Ishikawa (cell line): Measurements from ENCODE around the gene FGD3.

Source experiments
- CEBPB ChIP-seq: IDR thresholded peaks from 2 replicates; pipeline ENCODE4 v1.6.1; 2012
- CREB1 ChIP-seq: IDR thresholded peaks from 2 replicates; pipeline ENCODE4 v1.6.1; 2012; ENCODE audit warnings: low read depth
- EGR1 ChIP-seq: IDR thresholded peaks from 2 replicates; pipeline ENCODE4 v1.6.1; 2012
- EP300 ChIP-seq: IDR thresholded peaks from 2 replicates; pipeline ENCODE4 v1.6.1; 2012; ENCODE audit warnings: borderline replicate concordance
- FOXM1 ChIP-seq: IDR thresholded peaks from 2 replicates; pipeline ENCODE4 v1.6.1; 2012; ENCODE audit warnings: low read depth, borderline replicate concordance
- MAX ChIP-seq: IDR thresholded peaks from 2 replicates; pipeline ENCODE4 v1.6.1; 2012
- NFIC ChIP-seq: IDR thresholded peaks from 2 replicates; pipeline ENCODE4 v1.6.1; 2012
- RAD21 ChIP-seq: IDR thresholded peaks from 2 replicates; pipeline ENCODE4 v1.6.1; 2012; ENCODE audit warnings: low read depth
- REST ChIP-seq: IDR thresholded peaks from 2 replicates; pipeline ENCODE4 v1.6.1; 2012; ENCODE audit warnings: low read depth, mild to moderate bottlenecking
- TAF1 ChIP-seq: IDR thresholded peaks from 2 replicates; pipeline ENCODE4 v1.6.1; 2012; ENCODE audit warnings: low read depth, mild to moderate bottlenecking
- TCF12 ChIP-seq: IDR thresholded peaks from 2 replicates; pipeline ENCODE4 v1.6.1; 2012; ENCODE audit warnings: low read depth
- TEAD4 ChIP-seq: IDR thresholded peaks from 2 replicates; pipeline ENCODE4 v1.6.1; 2012
- YY1 ChIP-seq: IDR thresholded peaks from 2 replicates; pipeline ENCODE4 v1.6.1; 2012; ENCODE audit warnings: low read depth
- ZBTB7A ChIP-seq: IDR thresholded peaks from 2 replicates; pipeline ENCODE4 v1.6.1; 2012; ENCODE audit warnings: low read depth
- TF ChIP-seq, protein P1 (sequence below): IDR thresholded peaks from 2 replicates; pipeline ENCODE4 v1.6.1; 2012

The FGD3 gene

GRCh38 chr9:92942688-92943616, 4.4 kb upstream of the FGD3 start:
- TF ChIP-seq ZBTB7A, result no peak
- TF ChIP-seq, protein P1, sequence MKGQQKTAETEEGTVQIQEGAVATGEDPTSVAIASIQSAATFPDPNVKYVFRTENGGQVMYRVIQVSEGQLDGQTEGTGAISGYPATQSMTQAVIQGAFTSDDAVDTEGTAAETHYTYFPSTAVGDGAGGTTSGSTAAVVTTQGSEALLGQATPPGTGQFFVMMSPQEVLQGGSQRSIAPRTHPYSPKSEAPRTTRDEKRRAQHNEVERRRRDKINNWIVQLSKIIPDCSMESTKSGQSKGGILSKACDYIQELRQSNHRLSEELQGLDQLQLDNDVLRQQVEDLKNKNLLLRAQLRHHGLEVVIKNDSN, result 0 out of 2 replicates have a peak, but pooled peaks have one; percentile 22
- 0 out of 2 replicates have a peak, but pooled peaks have one; percentile 14 for TF ChIP-seq MAX

DNA sequence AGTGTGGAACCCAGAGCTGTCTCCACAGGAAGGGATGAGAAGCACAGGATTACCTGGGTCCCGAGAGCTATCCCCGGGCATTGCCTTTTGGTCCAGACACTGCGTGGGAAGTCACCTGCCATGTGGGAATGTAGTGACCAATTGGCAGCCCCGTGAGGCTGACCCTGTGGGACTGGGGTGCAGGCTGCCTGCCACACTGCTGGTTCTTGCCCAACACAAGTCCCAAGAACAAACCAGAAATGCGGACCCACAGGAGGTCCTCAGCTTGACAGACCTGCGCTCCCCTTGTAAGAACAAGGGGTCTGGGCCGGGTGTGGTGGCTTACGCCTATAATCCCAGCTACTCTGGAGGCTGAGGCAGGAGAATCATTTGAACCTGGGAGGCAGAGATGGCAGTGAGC, 2.4 kb upstream of the FGD3 start:
- TF ChIP-seq TCF12 (no peak), MAX (no peak), RAD21 (no peak), EGR1 (no peak), TEAD4 (no peak), ZBTB7A (no peak), REST (no peak), YY1 (no peak), TAF1 (no peak), FOXM1 (no peak), CREB1 (no peak), NFIC (no peak), EP300 (no peak), CEBPB (no peak)
- TF ChIP-seq, protein P1, result no peak

- TF ChIP-seq CREB1, result no peak
- no peak for TF ChIP-seq TCF12
- no peak for TF ChIP-seq YY1
- TF ChIP-seq TAF1, result no peak
- no peak for TF ChIP-seq CEBPB
- no peak for TF ChIP-seq RAD21
- TF ChIP-seq FOXM1, result no peak
- TF ChIP-seq ZBTB7A, result no peak
- TF ChIP-seq EGR1, result no peak
- no peak for TF ChIP-seq MAX
- no peak for TF ChIP-seq TEAD4
- TF ChIP-seq REST, result no peak
- TF ChIP-seq, protein P1, result no peak
- no peak for TF ChIP-seq EP300
- TF ChIP-seq NFIC, result no peak
Measured at GRCh38 chr9:92945796-92946195, 1.5 kb upstream of the FGD3 start.

DNA sequence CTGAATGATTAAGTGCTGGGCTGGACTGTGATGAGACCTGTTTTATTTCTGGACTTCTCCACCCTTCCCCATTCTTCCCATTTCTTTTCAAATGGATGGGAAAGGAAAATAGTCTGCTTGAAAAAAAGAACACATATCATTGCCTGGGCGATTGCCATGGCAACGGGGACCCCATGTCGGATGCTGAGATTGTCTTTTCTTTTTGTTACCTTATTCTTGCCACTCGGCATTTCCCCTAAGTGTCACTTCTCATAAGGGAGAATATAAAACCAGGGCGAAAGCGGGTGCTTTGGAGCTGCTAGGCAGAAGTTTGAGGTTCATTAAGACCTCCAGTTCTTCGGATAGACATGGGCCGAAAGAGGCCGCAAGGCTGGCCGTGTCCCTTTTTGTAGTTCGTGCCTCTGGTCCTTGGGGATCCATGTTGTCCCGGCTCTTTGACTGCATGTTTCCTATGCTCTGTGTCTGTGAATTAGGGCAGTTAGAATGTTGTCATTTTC, 763 bp downstream of the FGD3 start:
- no peak for TF ChIP-seq CREB1
- TF ChIP-seq TCF12, result no peak
- TF ChIP-seq, protein P1, result no peak
- no peak for TF ChIP-seq NFIC
- TF ChIP-seq YY1, result no peak
- TF ChIP-seq EP300, result no peak
- TF ChIP-seq RAD21, result no peak
- no peak for TF ChIP-seq FOXM1
- no peak for TF ChIP-seq ZBTB7A
